HEK293 (cell line): ENCODE results near the gene BMX.
A peak's percentile ranks its signal among the peaks of the same experiment; 100 is the strongest.

Experiments used
- CTCF ChIA-PET: fragments of 350-600 bp; formaldehyde crosslinking; extraction: SDS; loops from one replicate; lab custom pipeline; 2021; ENCODE audit warnings: antibody characterized with exemption; lab: Yijun Ruan, JAX
- POLR2A ChIA-PET: fragments of 300-600 bp; formaldehyde crosslinking; extraction: SDS; loops from one replicate; lab custom pipeline; 2020; ENCODE audit warnings: antibody characterized with exemption, inconsistent platforms; lab: Yijun Ruan, JAX
- H3K27ac ChIP-seq: fragments of 200-500 bp; sonication (Bioruptor generic); 2 replicates; pipeline ENCODE4 v1.5.1; 2014; ENCODE audit warnings: low read depth, low read length, control low read depth, inconsistent platforms; ENCODE audit errors: extremely low read depth
- H3K36me3 ChIP-seq, 2 experiments: fragments of 200-500 bp in 1 of 2; sonication (Bioruptor generic) in 1 of 2; 1 replicate in 1 of 2; 2 replicates in 1 of 2; pipeline ENCODE4 v1.5.1; 2014 to 2017; ENCODE audit warnings: inconsistent platforms in 2 of 2, low read length in 2 of 2; ENCODE audit not compliant: control insufficient read depth in 2 of 2, insufficient read depth in 1 of 2
- H3K4me1 ChIP-seq: fragments of 200-500 bp; sonication (Bioruptor generic); 2 replicates; pipeline ENCODE4 v1.5.1; 2014; ENCODE audit warnings: mild to moderate bottlenecking, low read length, inconsistent platforms; ENCODE audit not compliant: control insufficient read depth, insufficient read depth
- H3K4me3 ChIP-seq: 2 replicates; pipeline ENCODE4 v1.5.1; 2011; ENCODE audit warnings: low read depth, mild to moderate bottlenecking, control low read depth, low read length, moderate library complexity
- H3K9me3 ChIP-seq: fragments of 200-500 bp; sonication (Bioruptor generic); 2 replicates; pipeline ENCODE4 v1.5.1; 2014; ENCODE audit warnings: low read depth, low read length, inconsistent platforms; ENCODE audit not compliant: control insufficient read depth, insufficient read depth
- ATF2 ChIP-seq: fragments of 450-650 bp; formaldehyde crosslinking; IDR thresholded peaks from 2 replicates; pipeline ENCODE4 v1.5.1; 2016; ENCODE audit warnings: missing biosample characterization, missing genetic modification characterization, low read depth
- CTCF ChIP-seq: fragments of 450-650 bp; formaldehyde crosslinking; IDR thresholded peaks from 2 replicates; pipeline ENCODE4 v1.5.1; 2016; ENCODE audit warnings: missing biosample characterization, missing genetic modification characterization
- HOXA7 ChIP-seq: sonication (generic); formaldehyde crosslinking; IDR thresholded peaks from 2 replicates; pipeline ENCODE4 v1.8.1; 2022; ENCODE audit warnings: missing genetic modification reagents, borderline replicate concordance
- TRIM28 ChIP-seq: IDR thresholded peaks from 2 replicates; pipeline ENCODE4 v1.6.1; 2011; ENCODE audit warnings: low read length, control low read depth, borderline replicate concordance
- ZNF148 ChIP-seq: fragments of 450-650 bp; formaldehyde crosslinking; IDR thresholded peaks from 2 replicates; pipeline ENCODE4 v1.5.0; 2017; ENCODE audit warnings: missing biosample characterization, missing genetic modification characterization, borderline replicate concordance
- ZNF202 ChIP-seq: fragments of 450-650 bp; formaldehyde crosslinking; IDR thresholded peaks from 2 replicates; pipeline ENCODE4 v1.5.1; 2016; ENCODE audit warnings: missing biosample characterization, missing genetic modification characterization, borderline replicate concordance
- ZNF404 ChIP-seq: fragments of 450-650 bp; formaldehyde crosslinking; IDR thresholded peaks from 2 replicates; pipeline ENCODE4 v1.5.1; 2017; ENCODE audit warnings: missing biosample characterization, missing genetic modification characterization
- ZNF654 ChIP-seq: fragments of 450-650 bp; formaldehyde crosslinking; IDR thresholded peaks from 2 replicates; pipeline ENCODE4 v1.5.1; 2016; ENCODE audit warnings: low read depth, missing biosample characterization, missing genetic modification characterization
- ZNF660 ChIP-seq: fragments of 450-650 bp; IDR thresholded peaks from 2 replicates; pipeline ENCODE4 v1.5.1; 2018; ENCODE audit warnings: missing biosample characterization, mild to moderate bottlenecking, missing genetic modification characterization
- ZNF76 ChIP-seq: fragments of 450-650 bp; formaldehyde crosslinking; IDR thresholded peaks from 2 replicates; pipeline ENCODE4; 2016; ENCODE audit warnings: low read depth, missing biosample characterization, missing genetic modification characterization, borderline replicate concordance
- ZNF768 ChIP-seq: fragments of 450-650 bp; formaldehyde crosslinking; IDR thresholded peaks from 2 replicates; pipeline ENCODE4 v1.5.1; 2018; ENCODE audit warnings: missing biosample characterization, mild to moderate bottlenecking, missing genetic modification characterization
- TF ChIP-seq, protein P1 (sequence below): fragments of 450-650 bp; formaldehyde crosslinking; IDR thresholded peaks from 2 replicates; pipeline ENCODE4 v1.5.1; 2016; ENCODE audit warnings: missing biosample characterization, missing genetic modification characterization
- TF ChIP-seq, protein P2 (sequence below): fragments of 450-650 bp; IDR thresholded peaks from 2 replicates; pipeline ENCODE4 v1.5.1; 2018; ENCODE audit warnings: missing biosample characterization, missing genetic modification characterization
- TF ChIP-seq, protein P3 (sequence below): fragments of 450-650 bp; formaldehyde crosslinking; IDR thresholded peaks from 2 replicates; pipeline ENCODE4 v1.5.1; 2016; ENCODE audit warnings: missing biosample characterization, missing genetic modification characterization
- TF ChIP-seq, protein P4 (sequence below): fragments of 450-650 bp; formaldehyde crosslinking; IDR thresholded peaks from 2 replicates; pipeline ENCODE4 v1.5.1; 2016; ENCODE audit warnings: missing biosample characterization, missing genetic modification characterization

The BMX gene

DNA sequence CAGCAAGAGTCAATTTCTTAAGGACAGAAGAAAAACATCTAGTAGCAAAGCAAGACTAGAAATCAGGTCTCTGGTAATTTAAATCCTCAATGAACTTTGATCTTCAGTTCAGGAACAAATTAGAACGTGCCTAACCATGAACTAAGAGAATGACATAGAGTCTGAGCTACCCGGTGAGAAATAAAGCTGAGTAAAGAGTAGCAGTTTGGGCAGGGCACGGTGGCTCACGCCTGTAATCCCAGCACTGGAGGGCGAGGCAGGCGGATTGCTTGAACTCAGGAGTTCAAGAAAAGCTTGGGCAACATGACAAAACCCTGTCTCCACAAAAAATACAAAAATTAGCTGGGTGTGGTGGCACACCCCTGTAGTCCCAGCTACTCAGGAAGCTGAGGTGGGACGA, 62.4 kb downstream of the BMX start (continued):
- TF ChIP-seq ZNF148, result no peak
- no peak for TF ChIP-seq TRIM28
- TF ChIP-seq, protein P1, sequence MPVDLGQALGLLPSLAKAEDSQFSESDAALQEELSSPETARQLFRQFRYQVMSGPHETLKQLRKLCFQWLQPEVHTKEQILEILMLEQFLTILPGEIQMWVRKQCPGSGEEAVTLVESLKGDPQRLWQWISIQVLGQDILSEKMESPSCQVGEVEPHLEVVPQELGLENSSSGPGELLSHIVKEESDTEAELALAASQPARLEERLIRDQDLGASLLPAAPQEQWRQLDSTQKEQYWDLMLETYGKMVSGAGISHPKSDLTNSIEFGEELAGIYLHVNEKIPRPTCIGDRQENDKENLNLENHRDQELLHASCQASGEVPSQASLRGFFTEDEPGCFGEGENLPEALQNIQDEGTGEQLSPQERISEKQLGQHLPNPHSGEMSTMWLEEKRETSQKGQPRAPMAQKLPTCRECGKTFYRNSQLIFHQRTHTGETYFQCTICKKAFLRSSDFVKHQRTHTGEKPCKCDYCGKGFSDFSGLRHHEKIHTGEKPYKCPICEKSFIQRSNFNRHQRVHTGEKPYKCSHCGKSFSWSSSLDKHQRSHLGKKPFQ, result no peak
- TF ChIP-seq ZNF76 (tag by site-specific recombination), result no peak
- TF ChIP-seq, protein P2, sequence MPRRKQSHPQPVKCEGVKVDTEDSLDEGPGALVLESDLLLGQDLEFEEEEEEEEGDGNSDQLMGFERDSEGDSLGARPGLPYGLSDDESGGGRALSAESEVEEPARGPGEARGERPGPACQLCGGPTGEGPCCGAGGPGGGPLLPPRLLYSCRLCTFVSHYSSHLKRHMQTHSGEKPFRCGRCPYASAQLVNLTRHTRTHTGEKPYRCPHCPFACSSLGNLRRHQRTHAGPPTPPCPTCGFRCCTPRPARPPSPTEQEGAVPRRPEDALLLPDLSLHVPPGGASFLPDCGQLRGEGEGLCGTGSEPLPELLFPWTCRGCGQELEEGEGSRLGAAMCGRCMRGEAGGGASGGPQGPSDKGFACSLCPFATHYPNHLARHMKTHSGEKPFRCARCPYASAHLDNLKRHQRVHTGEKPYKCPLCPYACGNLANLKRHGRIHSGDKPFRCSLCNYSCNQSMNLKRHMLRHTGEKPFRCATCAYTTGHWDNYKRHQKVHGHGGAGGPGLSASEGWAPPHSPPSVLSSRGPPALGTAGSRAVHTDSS (tag by site-specific recombination), result no peak
- TF ChIP-seq ATF2 (tag by site-specific recombination), result no peak
- TF ChIP-seq, protein P3, sequence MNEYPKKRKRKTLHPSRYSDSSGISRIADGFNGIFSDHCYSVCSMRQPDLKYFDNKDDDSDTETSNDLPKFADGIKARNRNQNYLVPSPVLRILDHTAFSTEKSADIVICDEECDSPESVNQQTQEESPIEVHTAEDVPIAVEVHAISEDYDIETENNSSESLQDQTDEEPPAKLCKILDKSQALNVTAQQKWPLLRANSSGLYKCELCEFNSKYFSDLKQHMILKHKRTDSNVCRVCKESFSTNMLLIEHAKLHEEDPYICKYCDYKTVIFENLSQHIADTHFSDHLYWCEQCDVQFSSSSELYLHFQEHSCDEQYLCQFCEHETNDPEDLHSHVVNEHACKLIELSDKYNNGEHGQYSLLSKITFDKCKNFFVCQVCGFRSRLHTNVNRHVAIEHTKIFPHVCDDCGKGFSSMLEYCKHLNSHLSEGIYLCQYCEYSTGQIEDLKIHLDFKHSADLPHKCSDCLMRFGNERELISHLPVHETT (tag by site-specific recombination), result no peak
- TF ChIP-seq HOXA7 (CRISPR knock-in tag), result no peak
- no peak for TF ChIP-seq ZNF768 (tag by site-specific recombination)
- no peak for TF ChIP-seq ZNF404 (tag by site-specific recombination)
- no peak for TF ChIP-seq ZNF202 (tag by site-specific recombination)

- H3K4me3 ChIP-seq, result no peak overlapping the region
- ChIA-PET POLR2A (no interaction called here), CTCF (interaction anchor here (0.6 to 2.7 kb wide), 27 partner anchors 11 to 1782 kb away, joined by 3 to 24 read pairs (median 7); partner anchors contain the start of gene BMX)
- H3K36me3 ChIP-seq, result no peaks in the 10 kb centered on the region
- H3K4me1 ChIP-seq, result no peaks in the 10 kb centered on the region
- H3K27ac ChIP-seq, result no peak overlapping the region
- no peaks in the 10 kb centered on the region for H3K9me3 ChIP-seq
- TF ChIP-seq CTCF (tag by site-specific recombination) (peak; percentile 31; the same call in 1 of the 2 replicates), ZNF654 (tag by site-specific recombination) (peak; percentile 55), ZNF660 (0 out of 2 replicates have a peak, but pooled peaks have one; percentile 26)
- TF ChIP-seq, protein P4, sequence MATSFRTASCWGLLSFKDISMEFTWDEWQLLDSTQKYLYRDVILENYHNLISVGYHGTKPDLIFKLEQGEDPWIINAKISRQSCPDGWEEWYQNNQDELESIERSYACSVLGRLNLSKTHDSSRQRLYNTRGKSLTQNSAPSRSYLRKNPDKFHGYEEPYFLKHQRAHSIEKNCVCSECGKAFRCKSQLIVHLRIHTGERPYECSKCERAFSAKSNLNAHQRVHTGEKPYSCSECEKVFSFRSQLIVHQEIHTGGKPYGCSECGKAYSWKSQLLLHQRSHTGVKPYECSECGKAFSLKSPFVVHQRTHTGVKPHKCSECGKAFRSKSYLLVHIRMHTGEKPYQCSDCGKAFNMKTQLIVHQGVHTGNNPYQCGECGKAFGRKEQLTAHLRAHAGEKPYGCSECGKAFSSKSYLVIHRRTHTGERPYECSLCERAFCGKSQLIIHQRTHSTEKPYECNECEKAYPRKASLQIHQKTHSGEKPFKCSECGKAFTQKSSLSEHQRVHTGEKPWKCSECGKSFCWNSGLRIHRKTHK, result no peak
Measured at GRCh38 chrX:15564981-15565579, 64.5 kb downstream of the BMX start.
